NCI-H82 treated with DMSO at 0.1 percent for 48 hours (cell line): ENCODE data around the gene MRPL50.
"Not testable (repeated sequence)": the region's sequence is repeated elsewhere in the genome, so short reads cannot be mapped to it uniquely, and the experiment has no call there.

Experiments used
- DNase-seq: peaks from one replicate; lab custom pipeline; 2025; ENCODE audit not compliant: unreplicated experiment; lab: John Stamatoyannopoulos, UW

MRPL50 gene

DNA sequence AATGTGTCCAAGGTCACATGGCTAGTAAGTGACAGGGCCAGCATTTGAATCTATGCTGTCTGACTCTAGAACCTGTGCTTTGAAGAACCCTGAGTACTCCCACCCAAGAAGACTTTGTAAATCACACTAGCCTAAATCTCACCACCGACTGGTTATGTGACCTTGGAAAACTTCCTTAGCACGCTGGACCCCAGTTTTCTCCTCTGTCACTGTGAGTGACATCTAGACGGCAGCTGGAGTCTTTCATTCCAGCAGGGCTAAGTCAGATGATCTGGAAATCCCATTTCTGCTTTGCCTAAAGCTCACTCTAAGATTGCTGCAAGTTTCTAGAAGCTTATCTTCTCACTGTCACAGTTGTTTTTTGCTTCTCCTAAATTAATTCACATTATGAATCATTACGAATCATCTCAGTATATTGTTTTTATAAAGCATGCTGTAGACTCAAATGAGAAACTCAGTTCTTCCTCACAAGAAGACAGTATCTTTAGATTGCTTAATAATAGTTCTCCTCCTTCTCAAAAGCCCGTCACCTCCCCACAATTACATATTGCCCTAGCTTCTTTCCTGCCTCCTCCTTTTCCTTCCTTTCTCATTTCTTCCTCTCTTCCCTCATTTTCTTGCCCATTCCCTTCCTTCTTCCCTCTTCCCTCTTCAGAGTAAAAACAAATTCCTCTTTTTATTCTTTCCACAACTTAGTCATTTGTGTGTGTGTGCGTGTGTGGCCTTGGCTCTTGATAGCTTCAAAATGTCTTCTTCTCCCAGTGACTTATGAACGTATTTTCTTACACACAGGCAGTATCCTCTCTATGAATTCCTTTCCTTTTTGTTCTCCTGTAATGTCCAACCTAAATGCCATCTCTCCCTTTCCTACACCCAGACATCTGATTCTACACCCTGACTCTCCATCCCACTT, 20.4 kb upstream of the MRPL50 start:
- no peak for DNase-seq

DNA sequence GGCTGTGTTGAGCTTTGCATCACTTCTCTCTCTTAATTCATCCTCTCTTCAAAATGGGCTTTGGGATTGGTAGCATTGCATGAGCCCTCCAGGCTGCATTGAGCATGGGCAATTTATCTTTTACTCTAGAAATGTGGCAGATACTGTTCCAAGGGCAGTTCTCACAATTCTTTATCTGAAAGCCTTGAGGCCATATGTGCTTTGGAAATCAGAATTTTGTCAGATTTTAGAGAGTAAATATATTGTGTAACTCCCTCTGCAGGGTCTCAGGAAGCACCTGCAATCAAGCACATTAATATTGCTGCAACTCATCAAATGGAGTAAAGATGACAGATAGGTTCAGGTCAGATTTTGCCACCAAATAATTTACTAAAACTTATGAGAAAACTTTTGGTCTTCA, 19.6 kb upstream of the MRPL50 start:
- DNase-seq = no peak

DNA sequence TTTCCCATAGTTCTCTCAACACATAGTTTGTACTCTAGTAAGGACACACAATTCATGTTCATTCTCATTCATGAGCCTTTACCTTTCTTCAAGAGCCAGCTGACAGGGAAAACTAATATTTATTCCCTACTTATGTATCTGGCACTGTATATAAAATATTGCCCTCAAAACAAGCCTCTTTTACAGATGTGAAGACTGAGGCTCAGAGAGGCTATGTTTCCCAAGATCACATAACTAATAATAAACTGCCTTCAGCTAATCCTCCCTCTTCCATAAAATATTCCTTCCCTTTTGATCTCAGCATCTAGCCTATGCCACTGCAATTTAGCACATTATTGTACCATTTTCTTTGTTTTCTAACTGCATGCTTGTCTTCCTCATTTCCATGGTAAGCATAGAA, 19.0 kb upstream of the MRPL50 start:
- no peak for DNase-seq

DNA sequence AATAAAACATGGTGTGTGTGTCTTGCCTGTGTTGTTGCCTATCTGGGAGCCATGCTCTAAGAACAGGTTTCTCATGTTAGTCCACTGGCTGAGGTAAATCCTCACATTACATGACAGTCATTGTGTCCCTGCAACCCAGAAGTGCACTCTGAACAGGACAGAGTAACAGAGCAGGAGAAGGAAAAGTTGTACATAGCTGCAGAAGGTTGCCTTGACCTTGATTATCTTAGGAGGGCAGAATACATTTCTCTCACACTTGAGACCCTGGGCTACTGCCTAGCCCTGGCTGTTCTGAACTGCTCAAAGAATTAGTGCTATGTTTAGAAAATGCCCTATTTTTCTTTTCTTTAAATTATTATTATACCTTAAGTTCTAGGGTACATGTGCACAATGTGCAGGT, 17.2 kb upstream of the MRPL50 start:
- DNase-seq = no peak

DNA sequence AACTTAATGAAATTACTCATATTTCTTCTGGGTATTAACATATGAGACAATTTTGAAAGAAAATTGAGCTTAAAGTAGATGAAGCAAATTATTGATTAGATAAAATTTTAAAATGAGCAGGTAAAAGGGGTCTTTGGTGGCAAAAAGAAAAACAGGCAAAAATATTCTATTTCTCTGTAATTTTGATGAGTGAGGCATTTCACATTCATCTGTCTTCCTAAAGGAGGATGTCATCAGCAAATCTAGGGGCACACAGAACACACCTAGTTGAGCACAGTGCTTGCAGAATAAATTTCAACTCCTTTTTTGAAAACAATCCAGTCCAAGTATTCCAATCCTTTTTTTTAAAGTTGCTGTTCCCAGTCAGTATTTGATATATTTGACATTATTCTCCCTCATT, 16.4 kb upstream of the MRPL50 start:
- DNase-seq = no peak

DNA sequence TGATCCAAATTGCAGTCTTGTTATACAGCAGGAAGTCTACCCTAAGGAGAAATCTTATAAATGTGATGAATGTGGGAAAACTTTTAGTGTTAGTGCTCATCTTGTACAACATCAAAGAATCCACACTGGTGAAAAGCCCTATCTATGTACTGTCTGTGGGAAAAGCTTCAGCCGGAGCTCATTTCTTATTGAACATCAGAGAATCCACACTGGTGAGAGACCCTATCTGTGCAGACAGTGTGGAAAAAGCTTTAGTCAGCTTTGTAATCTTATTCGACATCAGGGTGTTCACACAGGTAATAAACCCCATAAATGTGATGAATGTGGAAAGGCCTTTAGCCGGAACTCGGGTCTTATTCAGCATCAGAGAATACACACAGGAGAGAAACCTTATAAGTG, 10.7 kb upstream of the MRPL50 start:
- DNase-seq = no peak

DNA sequence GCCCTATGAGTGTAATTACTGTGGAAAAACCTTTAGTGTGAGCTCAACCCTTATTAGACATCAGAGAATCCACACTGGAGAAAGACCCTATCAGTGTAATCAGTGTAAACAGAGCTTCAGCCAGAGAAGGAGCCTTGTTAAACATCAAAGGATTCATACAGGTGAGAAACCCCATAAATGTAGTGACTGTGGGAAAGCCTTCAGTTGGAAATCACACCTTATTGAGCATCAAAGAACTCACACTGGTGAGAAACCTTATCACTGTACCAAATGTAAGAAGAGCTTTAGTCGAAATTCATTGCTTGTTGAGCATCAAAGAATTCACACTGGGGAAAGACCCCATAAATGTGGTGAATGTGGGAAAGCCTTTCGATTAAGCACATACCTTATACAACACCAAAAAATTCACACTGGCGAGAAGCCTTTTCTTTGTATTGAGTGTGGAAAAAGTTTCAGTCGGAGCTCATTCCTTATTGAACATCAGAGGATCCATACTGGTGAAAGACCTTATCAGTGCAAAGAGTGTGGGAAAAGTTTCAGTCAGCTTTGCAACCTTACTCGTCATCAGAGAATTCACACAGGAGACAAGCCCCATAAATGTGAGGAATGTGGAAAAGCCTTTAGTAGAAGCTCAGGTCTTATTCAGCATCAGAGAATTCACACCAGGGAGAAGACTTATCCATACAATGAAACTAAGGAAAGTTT, 10.1 kb upstream of the MRPL50 start:
- DNase-seq = no peak

DNA sequence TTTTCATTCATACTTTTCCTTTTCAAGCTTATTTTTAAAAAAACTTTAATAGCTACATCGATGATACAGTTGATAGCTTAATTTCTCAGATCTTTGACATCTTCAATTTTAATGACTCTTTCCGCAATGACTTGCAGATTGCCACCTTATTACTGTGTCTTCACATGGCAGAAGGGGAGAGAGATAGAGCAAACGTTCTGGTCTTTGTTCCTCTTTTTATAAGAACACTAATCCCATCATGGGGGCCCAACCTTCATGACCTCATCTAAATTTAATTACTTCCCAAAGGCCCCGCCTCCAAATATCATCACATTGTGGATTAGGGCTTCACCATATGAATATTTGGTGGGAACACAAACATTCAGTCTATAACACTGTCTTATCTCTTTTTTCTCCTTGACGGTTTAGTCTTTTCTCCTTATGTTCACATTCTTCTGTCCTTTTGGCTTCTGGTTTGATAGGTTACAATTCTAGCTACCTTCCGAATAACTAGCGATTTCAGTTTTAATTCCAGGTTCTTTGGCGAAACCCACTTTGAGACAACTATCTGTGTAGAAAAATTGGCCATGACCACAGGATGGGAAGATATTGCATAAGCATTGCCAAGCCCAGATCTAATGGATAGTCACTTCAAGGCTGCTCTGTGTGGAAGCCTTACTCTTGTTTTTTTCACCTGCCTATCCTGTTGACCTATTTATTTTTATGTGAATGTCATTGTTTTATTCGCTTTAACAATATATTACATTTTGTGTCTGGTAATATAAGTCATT, 5.3 kb upstream of the MRPL50 start:
- DNase-seq = no peak

DNA sequence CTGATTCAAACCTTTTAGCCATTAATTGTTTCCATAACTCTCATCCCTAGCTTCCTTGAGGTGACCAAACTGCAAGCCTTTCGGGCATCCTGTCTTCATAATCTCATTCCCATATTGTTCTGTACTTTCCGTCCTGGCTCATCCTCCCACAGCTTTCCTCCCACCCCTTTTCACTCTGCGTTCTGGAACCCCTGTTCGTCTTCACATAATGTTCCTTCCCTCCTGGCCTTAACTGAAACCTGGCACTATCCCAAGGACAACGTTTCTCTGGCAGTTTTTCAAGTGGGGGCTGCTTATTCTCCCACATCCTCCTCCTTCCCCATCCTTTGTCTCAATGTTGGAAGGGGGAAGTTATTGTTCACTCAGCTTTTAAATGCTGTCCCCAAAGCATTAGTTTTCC, 1.7 kb upstream of the MRPL50 start:
- DNase-seq = no peak

DNA sequence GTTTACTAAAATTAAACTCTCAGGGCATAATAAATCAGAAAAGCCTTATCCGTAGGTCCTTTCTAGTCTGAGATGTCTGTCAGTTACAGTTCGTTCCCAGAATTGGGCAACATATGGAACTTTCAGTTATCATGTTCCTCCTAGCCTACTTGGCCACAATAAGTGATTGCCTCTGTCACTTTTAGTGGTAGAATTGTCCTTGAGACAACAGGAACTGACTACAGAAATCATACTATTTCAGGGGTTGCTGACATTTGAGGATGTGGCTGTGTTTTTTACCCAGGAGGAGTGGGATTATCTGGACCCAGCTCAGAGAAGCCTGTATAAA, 1.2 kb upstream of the MRPL50 start:
- no peak for DNase-seq

DNA sequence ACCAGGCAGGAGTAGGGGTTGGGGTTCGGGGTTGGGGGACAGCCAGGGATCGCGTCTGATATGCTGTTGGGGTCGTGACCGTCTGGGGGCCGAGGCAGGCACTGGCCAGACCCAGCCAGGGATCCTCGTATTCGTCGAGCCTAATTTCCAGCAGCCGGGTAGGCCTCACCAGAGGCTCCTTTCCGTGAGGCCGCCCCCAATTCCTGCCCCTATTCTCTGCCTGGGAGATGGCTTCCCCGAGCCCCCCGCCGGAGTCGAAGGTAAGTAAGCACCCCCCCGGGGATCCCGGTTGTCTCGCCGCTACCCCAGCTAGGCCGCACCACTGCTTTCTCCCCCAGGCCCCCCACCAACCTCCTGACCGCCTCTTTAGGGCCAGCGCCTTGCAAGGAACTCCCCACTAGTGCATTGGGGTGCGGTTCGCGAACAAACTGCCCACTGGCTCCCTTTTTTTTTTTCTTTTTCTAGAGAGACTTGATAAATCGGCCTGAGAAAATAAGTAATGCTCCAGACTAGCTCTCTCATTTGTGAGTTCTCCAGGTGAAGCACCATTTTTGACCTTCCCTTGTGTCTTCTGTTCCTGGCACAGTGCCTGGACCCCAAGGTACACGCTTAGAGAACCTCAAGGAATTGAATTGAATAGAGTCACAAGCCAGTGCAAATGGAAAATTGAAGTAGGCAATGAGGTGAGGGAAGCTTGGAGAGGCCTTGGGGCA, 668 bp upstream of the MRPL50 start:
- no peak for DNase-seq

DNA sequence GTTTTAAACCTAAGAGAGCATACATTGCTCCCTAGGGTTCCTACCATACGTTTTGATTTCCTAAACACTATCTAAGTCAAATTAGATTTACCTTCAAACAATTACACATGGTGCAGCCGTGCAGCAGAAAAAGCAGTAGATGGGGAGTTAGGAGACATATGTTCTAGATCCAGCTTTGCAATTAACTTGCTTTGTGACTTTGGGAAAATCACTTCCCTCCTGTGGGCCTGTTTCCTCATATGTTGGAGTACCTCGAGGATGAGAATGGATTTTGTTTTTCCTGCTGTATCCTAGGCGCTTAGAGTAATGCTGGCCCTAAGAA, 711 bp downstream of the MRPL50 start:
- DNase-seq = no peak

DNA sequence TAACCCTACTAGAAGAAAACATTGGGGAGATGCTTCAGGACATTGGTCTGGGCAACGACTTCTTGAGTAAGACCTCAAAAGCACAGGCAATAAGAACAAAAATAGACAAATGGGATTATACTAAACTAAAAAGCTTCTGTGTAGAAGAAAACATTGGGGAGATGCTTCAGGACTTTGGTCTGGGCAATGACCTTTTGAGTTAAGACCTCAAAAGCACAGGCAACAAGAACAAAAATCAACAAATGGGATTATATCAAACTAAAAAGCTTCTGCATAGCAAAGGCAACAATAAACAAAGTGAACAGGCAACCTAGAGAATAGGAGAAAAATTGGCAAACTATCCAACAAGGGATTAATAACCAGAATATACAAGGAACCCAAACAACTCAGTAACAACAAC, 3.7 kb downstream of the MRPL50 start:
- DNase-seq = no peak

DNA sequence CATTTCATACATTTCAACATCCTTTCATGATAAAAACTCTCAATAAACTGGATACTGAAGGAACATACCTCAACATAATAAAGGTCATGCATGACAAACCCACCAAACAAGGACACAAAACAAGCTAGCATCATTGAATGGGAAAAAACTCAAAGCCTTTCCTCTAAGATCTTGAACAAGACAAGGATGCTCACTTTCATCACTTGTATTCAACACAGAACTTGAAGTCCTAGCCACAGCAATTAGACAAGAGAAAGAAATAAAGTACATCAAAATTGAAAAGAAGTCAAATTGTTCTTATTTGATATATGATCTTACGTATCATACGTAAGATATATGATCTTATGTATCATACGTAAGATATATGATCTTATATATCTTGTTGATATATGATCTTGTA, 5.3 kb downstream of the MRPL50 start:
- no peak for DNase-seq

DNA sequence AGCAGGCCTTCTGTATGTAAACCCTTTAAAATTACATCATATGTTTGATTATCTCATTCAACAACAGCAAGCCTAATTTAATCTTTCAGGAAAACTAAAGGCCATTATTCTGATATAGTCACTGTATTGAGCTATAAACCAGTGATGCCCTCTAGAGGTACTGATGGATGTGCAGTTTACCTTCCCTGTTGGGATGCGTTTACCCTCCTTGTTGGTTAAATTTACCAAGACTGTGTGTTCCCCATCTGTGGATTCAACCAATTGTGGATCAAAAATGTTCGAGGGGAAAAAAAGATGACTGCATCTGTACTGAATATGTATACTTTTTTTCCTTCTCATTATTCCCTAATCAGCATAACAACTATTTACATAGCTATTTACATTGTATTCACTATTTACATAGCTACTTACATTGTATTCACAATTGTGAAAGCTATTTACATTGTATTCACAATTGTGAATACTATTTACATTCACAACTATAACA, 9.9 kb downstream of the MRPL50 start:
- no peak for DNase-seq

DNA sequence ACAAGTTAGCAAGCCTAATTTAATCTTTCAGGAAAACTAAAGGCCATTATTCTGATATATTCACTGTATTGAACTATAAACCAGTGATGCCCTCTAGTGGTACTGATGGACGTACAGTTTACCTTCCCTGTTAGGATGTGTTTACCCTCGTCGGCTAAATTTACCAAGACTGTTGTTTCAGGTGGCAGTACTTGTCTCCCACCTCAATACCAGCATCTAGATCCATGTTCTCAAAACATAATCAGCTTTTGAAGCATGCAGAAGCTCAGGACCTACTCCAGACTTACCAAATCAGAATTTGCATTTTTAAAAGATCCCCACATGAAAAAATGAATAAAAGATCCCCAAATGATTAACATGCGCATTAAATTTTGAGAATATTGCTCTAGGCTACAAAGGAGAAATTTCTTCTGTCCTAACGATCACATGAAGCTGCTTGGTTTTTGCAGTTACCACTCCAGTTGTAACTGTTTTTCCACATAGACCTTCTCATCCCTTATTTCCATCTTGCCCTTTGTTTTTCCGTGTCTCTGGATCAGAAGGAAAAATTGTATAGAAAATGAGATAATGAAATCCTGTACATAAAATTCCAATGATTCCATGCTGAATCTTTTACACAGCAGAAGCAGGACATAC, 10.4 kb downstream of the MRPL50 start:
- DNase-seq = peak; percentile 7

DNA sequence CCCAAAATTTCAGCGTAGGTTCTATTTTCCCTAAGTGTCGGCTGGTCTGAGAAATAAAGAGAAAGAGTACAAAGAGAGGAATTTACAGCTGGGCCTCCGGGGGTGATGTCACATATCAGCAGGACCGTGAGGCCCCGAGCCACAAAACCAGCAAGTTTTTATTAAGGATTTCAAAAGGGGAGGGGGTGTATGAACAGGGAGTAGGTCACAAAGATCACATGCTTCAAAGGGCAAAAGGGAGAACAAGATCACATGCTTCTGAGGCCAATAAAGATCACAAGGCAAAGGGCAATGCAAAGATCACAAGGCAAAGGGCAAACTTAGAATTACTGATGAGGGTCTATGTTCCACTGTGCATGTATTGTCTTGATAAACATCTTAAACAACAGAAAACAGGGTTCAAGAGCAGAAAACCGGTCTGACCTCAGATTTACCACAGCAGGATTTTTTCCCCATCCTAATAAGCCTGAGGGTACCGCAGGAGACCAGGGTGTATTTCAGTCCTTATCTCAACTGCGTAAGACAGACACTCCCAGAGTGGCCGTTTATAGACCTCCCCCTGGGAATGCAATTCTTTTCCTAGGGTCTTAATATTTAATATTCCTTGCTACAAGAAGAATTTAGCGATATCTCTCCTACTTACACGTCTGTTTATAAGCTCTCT, 13.4 kb downstream of the MRPL50 start, which contains the start of gene BAAT:
TSS of gene BAAT (minus strand) at position 134 of the 664 bp plus-strand sequence. CDS start 13,602 bp downstream, outside the sequence.
- not testable (repeated sequence) for DNase-seq

DNA sequence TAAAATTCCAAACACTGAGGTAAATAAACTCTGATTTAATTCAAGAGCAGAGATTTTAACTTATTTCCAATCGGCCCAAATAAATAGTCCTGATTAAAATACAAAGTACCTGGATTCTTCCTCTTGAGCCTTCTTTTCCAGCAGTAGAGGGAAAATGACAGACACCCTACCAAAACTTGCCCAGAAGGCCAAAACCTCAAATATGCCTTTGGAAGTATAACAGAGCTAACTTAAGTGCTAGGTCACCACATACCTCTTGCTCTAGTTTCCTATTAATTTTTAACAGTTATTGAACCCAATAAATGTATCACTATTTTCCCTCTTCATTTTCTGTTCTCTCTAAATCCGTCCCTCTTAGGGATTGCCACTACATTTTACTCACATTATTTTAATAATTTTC, 15.1 kb downstream of the MRPL50 start:
- no peak for DNase-seq

DNA sequence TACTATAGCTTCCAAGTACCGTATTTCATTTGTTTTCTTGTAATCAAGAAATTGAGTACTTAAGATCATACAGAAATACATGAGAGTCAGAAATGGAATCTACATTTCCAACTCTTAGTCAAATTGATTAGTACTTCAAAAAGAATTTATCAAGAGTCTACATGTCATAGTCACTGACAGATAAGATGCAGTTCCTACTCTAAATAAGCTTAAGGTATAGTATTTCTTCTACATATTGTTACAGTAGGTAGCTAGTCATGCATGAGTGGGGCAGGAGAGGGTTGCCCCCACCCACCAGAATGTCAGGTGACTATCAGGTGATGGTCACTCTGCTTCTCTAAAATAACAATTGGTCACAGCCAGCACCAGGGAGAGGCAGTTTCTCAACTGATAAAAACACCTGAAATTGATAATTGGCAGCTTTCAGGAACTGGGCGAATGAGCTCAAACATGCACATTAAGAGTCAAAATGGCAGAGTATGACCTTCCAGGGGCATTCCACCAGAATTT, 16.5 kb downstream of the MRPL50 start:
- no peak for DNase-seq

DNA sequence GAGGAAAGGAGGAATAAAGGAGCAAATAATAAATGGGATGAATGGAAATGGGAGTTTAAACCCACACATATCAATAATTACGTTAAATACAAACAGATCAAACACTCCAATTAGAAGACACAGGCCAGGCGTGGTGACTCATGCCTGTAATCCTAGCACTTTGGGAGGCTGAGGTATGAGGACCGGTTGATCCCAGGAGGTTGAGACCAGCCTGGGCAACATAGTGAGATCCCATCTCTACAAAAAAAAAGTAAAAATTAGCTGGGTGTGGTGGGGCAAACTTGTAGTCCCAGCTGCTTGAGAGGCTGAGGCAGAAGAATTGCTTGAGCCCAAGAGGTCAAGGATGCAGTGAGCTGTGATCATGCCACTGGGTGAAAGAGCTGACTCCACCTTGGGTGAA, 17.3 kb downstream of the MRPL50 start:
- no peak for DNase-seq
